Neural cell (in vitro differentiated cells): ENCODE measurements around the gene TMED8. TPM values are rescaled to one million over a fixed set of nuclear protein-coding genes. Genes with fewer than 3 reads are reported as not detected.

Source experiments
- H2AFZ ChIP-seq: fragments of 200-600, 300-800 bp; sonication (generic), shearing (Covaris generic); 2 replicates; pipeline ENCODE4 v1.6.0; 2014; ENCODE audit warnings: low read depth, mild to moderate bottlenecking, antibody characterized with exemption, low read length, moderate library complexity
- H3F3A ChIP-seq: fragments of 200-600 bp; shearing (Covaris generic); 2 replicates; pipeline ENCODE4 v1.6.1; 2016; ENCODE audit warnings: mild to moderate bottlenecking, moderate library complexity, mixed read lengths, antibody characterized with exemption, low read length; ENCODE audit not compliant: insufficient read depth, poor library complexity, severe bottlenecking
- H3K27ac ChIP-seq: fragments of 200-600, 300-800 bp; sonication (generic), shearing (Covaris generic); 2 replicates; pipeline ENCODE4 v1.5.1; 2014; ENCODE audit warnings: mild to moderate bottlenecking, low read length, moderate library complexity
- H3K27me3 ChIP-seq: fragments of 300-800, 200-600 bp; sonication (generic), shearing (Covaris generic); 2 replicates; pipeline ENCODE4 v1.6.0; 2014; ENCODE audit warnings: mild to moderate bottlenecking, low read depth, low read length, moderate library complexity; ENCODE audit not compliant: insufficient read depth
- H3K36me3 ChIP-seq: fragments of 300-800, 200-600 bp; sonication (generic), shearing (Covaris generic); 2 replicates; pipeline ENCODE4 v1.5.1; 2014; ENCODE audit warnings: mild to moderate bottlenecking, antibody characterized with exemption, low read length, moderate library complexity; ENCODE audit not compliant: insufficient read depth
- H3K4me2 ChIP-seq: fragments of 300-800, 200-600 bp; sonication (generic), shearing (Covaris generic); 2 replicates; pipeline ENCODE4 v1.6.0; 2014; ENCODE audit warnings: mild to moderate bottlenecking, low read length
- H3K4me3 ChIP-seq: fragments of 300-800, 200-600 bp; sonication (generic), shearing (Covaris generic); 2 replicates; pipeline ENCODE4 v1.5.1; 2014; ENCODE audit warnings: mild to moderate bottlenecking, low read length, moderate library complexity
- H3K79me2 ChIP-seq: fragments of 200-600 bp; shearing (Covaris generic); replicated peaks from 2 replicates; pipeline ENCODE4 v1.6.0; 2014; ENCODE audit warnings: mild to moderate bottlenecking, low read length, moderate library complexity; ENCODE audit not compliant: insufficient read depth
- H3K9ac ChIP-seq: fragments of 300-800, 200-600 bp; sonication (generic), shearing (Covaris generic); 2 replicates; pipeline ENCODE4 v1.6.1; 2016; ENCODE audit warnings: mild to moderate bottlenecking, low read length, mixed read lengths
- H3K9me2 ChIP-seq: fragments of 200-600 bp; shearing (Covaris generic); 2 replicates; pipeline ENCODE4 v1.6.1; 2016; ENCODE audit warnings: mild to moderate bottlenecking, low read length, mixed read lengths; ENCODE audit not compliant: insufficient read depth
- H3K9me3 ChIP-seq: fragments of 200-600, 300-800 bp; sonication (generic), shearing (Covaris generic); 2 replicates; pipeline ENCODE4 v1.6.1; 2016; ENCODE audit warnings: mild to moderate bottlenecking, mixed run types, low read length, moderate library complexity, mixed read lengths
- H4K20me1 ChIP-seq: fragments of 200-600 bp; shearing (Covaris generic); 2 replicates; pipeline ENCODE4 v1.6.1; 2016; ENCODE audit warnings: mild to moderate bottlenecking, mixed run types; ENCODE audit not compliant: insufficient read depth
- CTCF ChIP-seq: fragments of 450-650 bp; IDR thresholded peaks from 2 replicates; pipeline ENCODE4 v1.5.1; 2014; ENCODE audit warnings: antibody characterized with exemption, mild to moderate bottlenecking, moderate library complexity; ENCODE audit not compliant: poor library complexity, severe bottlenecking
- EP300 ChIP-seq: fragments of 450-650 bp; conservative IDR thresholded peaks from 2 replicates; pipeline ENCODE4 v1.6.1; 2014; ENCODE audit warnings: antibody characterized with exemption, mild to moderate bottlenecking, moderate library complexity; ENCODE audit not compliant: poor library complexity, severe bottlenecking
- EZH2 ChIP-seq: fragments of 200-600, 300-800 bp; shearing (Covaris generic), sonication (generic); IDR thresholded peaks from 2 replicates; pipeline ENCODE4 v1.6.1; 2014; ENCODE audit warnings: antibody characterized with exemption, low read length, borderline replicate concordance, mild to moderate bottlenecking; ENCODE audit not compliant: insufficient read depth, poor library complexity, severe bottlenecking
- MXI1 ChIP-seq: fragments of 450-650 bp; conservative IDR thresholded peaks from 2 replicates; pipeline ENCODE4 v1.6.1; 2014; ENCODE audit warnings: antibody characterized with exemption, mild to moderate bottlenecking; ENCODE audit not compliant: poor library complexity, severe bottlenecking
- POLR2AphosphoS5 ChIP-seq: IDR thresholded peaks from 2 replicates; pipeline ENCODE4 v1.6.1; 2012
- RAD21 ChIP-seq: fragments of 450-650 bp; conservative IDR thresholded peaks from 2 replicates; pipeline ENCODE4 v1.6.1; 2014; ENCODE audit warnings: antibody characterized with exemption, mild to moderate bottlenecking, moderate library complexity
- SMC3 ChIP-seq: fragments of 450-650 bp; conservative IDR thresholded peaks from 2 replicates; pipeline ENCODE4 v1.6.1; 2014; ENCODE audit warnings: antibody characterized with exemption, mild to moderate bottlenecking, moderate library complexity; ENCODE audit not compliant: poor library complexity
- TAF1 ChIP-seq: IDR thresholded peaks from 2 replicates; pipeline ENCODE4 v1.6.1; 2012; ENCODE audit warnings: low read depth
- polyA plus RNA-seq: library from polyadenylated mRNA; depleted of rRNA; stranded (reverse); fragments of >200 nt; gene quantifications from 2 replicates; pipeline ENCODE4 v1.2.3, GENCODE V29; 2014
- TF ChIP-seq, protein P1 (sequence below): IDR thresholded peaks from 2 replicates; pipeline ENCODE4 v1.6.1; 2012; ENCODE audit warnings: borderline replicate concordance

The TMED8 gene
- polyA plus RNA-seq, 1 donor from 2014 or later: 16.5 TPM

- no peak overlapping the region for H3K27ac ChIP-seq
- H3K36me3 ChIP-seq: no peaks in the 10 kb centered on the region
- H3K27me3 ChIP-seq: no peaks in the 10 kb centered on the region
- no peaks in the 10 kb centered on the region for H3K9me3 ChIP-seq
- H3K9ac ChIP-seq: no peak overlapping the region
- H3K9me2 ChIP-seq: no peaks in the 10 kb centered on the region
- H3K4me3 ChIP-seq: no peak overlapping the region
- H3F3A ChIP-seq: no peaks in the 10 kb centered on the region
- no peak for TF ChIP-seq RAD21
- no peak for TF ChIP-seq SMC3
- no peak for TF ChIP-seq EP300
- TF ChIP-seq TAF1: no peak
- no peak for TF ChIP-seq MXI1
- H3K79me2 ChIP-seq: no peaks in the 10 kb centered on the region
- no peak overlapping the region for H3K4me2 ChIP-seq
- H4K20me1 ChIP-seq: no peaks in the 10 kb centered on the region
- H2AFZ ChIP-seq: no peak overlapping the region
Observed at GRCh38 chr14:77305696-77306095, 71.2 kb downstream of the TMED8 start.

GRCh38 chr14:77303417-77304156 lies 73.3 kb downstream of the TMED8 start:
- TF ChIP-seq TAF1: no peak
- TF ChIP-seq POLR2AphosphoS5: no peak
- no peak for TF ChIP-seq EZH2
- H3K79me2 ChIP-seq: no peaks in the 10 kb centered on the region
- H3K9me3 ChIP-seq: no peaks in the 10 kb centered on the region
- H3K9me2 ChIP-seq: no peaks in the 10 kb centered on the region
- no peak overlapping the region for H3K4me3 ChIP-seq
- no peaks in the 10 kb centered on the region for H4K20me1 ChIP-seq
- no peaks in the 10 kb centered on the region for H3F3A ChIP-seq
- no peak overlapping the region for H2AFZ ChIP-seq
- no peaks in the 10 kb centered on the region for H3K36me3 ChIP-seq
- H3K27ac ChIP-seq: no peak overlapping the region
- no peaks in the 10 kb centered on the region for H3K27me3 ChIP-seq
- H3K4me2 ChIP-seq: no peak overlapping the region
- H3K9ac ChIP-seq: no peak overlapping the region

- no peak overlapping the region for H3K4me2 ChIP-seq
- no peak overlapping the region for H3K9ac ChIP-seq
- TF ChIP-seq POLR2AphosphoS5: no peak
- no peak for TF ChIP-seq CTCF
- no peak for TF ChIP-seq RAD21
- TF ChIP-seq EZH2: no peak
- TF ChIP-seq MXI1: no peak
- TF ChIP-seq, protein P1, sequence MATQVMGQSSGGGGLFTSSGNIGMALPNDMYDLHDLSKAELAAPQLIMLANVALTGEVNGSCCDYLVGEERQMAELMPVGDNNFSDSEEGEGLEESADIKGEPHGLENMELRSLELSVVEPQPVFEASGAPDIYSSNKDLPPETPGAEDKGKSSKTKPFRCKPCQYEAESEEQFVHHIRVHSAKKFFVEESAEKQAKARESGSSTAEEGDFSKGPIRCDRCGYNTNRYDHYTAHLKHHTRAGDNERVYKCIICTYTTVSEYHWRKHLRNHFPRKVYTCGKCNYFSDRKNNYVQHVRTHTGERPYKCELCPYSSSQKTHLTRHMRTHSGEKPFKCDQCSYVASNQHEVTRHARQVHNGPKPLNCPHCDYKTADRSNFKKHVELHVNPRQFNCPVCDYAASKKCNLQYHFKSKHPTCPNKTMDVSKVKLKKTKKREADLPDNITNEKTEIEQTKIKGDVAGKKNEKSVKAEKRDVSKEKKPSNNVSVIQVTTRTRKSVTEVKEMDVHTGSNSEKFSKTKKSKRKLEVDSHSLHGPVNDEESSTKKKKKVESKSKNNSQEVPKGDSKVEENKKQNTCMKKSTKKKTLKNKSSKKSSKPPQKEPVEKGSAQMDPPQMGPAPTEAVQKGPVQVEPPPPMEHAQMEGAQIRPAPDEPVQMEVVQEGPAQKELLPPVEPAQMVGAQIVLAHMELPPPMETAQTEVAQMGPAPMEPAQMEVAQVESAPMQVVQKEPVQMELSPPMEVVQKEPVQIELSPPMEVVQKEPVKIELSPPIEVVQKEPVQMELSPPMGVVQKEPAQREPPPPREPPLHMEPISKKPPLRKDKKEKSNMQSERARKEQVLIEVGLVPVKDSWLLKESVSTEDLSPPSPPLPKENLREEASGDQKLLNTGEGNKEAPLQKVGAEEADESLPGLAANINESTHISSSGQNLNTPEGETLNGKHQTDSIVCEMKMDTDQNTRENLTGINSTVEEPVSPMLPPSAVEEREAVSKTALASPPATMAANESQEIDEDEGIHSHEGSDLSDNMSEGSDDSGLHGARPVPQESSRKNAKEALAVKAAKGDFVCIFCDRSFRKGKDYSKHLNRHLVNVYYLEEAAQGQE: no peak
- TF ChIP-seq SMC3: no peak
- TF ChIP-seq EP300: no peak
- TF ChIP-seq TAF1: no peak
- H4K20me1 ChIP-seq: no peaks in the 10 kb centered on the region
- no peaks in the 10 kb centered on the region for H3K36me3 ChIP-seq
- H3K27ac ChIP-seq: no peak overlapping the region
- no peaks in the 10 kb centered on the region for H3K9me2 ChIP-seq
- no peaks in the 10 kb centered on the region for H3F3A ChIP-seq
- H3K9me3 ChIP-seq: no peaks in the 10 kb centered on the region
- no peak overlapping the region for H2AFZ ChIP-seq
- H3K27me3 ChIP-seq: no peaks in the 10 kb centered on the region
- no peak overlapping the region for H3K4me3 ChIP-seq
- no peaks in the 10 kb centered on the region for H3K79me2 ChIP-seq
Observed at GRCh38 chr14:77302926-77303325, 74.0 kb downstream of the TMED8 start.
